GM19438 (cell line): ENCODE results near the gene SIGLEC15.
"Not testable (repeated sequence)": the region's sequence is repeated elsewhere in the genome, so short reads cannot be mapped to it uniquely, and the experiment has no call there.

Experiments
- ATAC-seq: cut with Tn5 transposase; IDR thresholded peaks from one replicate; pipeline ENCODE4 v1.9.1; 2021; ENCODE audit warnings: low read depth; ENCODE audit not compliant: unreplicated experiment

SIGLEC15 gene

GRCh38 chr18:45818765-45819164, 6.7 kb upstream of the SIGLEC15 start:
- not testable (repeated sequence) for ATAC-seq

GRCh38 chr18:45820106-45820745, 5.2 kb upstream of the SIGLEC15 start:
- no peak for ATAC-seq

- no peak for ATAC-seq
Observed at GRCh38 chr18:45821026-45821425, 4.4 kb upstream of the SIGLEC15 start.

GRCh38 chr18:45821711-45822110, 3.8 kb upstream of the SIGLEC15 start:
- ATAC-seq, result no peak

- no peak for ATAC-seq
Observed at GRCh38 chr18:45826084-45826483, 609 bp downstream of the SIGLEC15 start.

- ATAC-seq, result not testable (repeated sequence)
Observed at GRCh38 chr18:45826716-45827115, 1.2 kb downstream of the SIGLEC15 start.

GRCh38 chr18:45828917-45829811, 3.7 kb downstream of the SIGLEC15 start:
- ATAC-seq, result no peak

GRCh38 chr18:45829855-45830254, 4.4 kb downstream of the SIGLEC15 start:
- ATAC-seq, result no peak

- no peak for ATAC-seq
Observed at GRCh38 chr18:45830917-45831316, 5.4 kb downstream of the SIGLEC15 start.

GRCh38 chr18:45833846-45834245, 8.4 kb downstream of the SIGLEC15 start:
- ATAC-seq, result no peak

GRCh38 chr18:45834306-45834705, 8.8 kb downstream of the SIGLEC15 start:
- ATAC-seq, result no peak

GRCh38 chr18:45835057-45835636, 9.7 kb downstream of the SIGLEC15 start:
- no peak for ATAC-seq

- no peak for ATAC-seq
Observed at GRCh38 chr18:45836242-45837205, 11.0 kb downstream of the SIGLEC15 start.

- ATAC-seq, result no peak
Observed at GRCh38 chr18:45837283-45838070, 12.0 kb downstream of the SIGLEC15 start.

GRCh38 chr18:45838302-45839070, 13.0 kb downstream of the SIGLEC15 start:
- ATAC-seq, result no peak

- no peak for ATAC-seq
Observed at GRCh38 chr18:45839414-45840395, 14.2 kb downstream of the SIGLEC15 start.

- ATAC-seq, result no peak
Observed at GRCh38 chr18:45841060-45841764, 15.7 kb downstream of the SIGLEC15 start.
